ENCODE measurements around the gene C1GALT1C1. TPM values are rescaled to one million over a fixed set of nuclear protein-coding genes. Genes with fewer than 3 reads are reported as not detected.

The C1GALT1C1 gene
- polyA plus RNA-seq, 1 of the 3 experiments (the other 2 are of a cell fraction), result 26.9 TPM

- Histone ChIP-seq H3K79me2 (ENCODE audit: insufficient read depth) (no peaks in the 10 kb centered on the region), H3K27me3 (ENCODE audit: insufficient read depth) (no peaks in the 10 kb centered on the region), H3K9me2 (no peaks in the 10 kb centered on the region), H3K36me3 (replicated peaks in 1 of 2; ENCODE audit: control insufficient read depth in 1 of 2, insufficient read depth in 2 of 2, low read length in 1 of 2) (no peaks in the 10 kb centered on the region), H2AFZ (ENCODE audit: low read depth) (no peak overlapping the region), H4K20me1 (ENCODE audit: insufficient read depth) (no peaks in the 10 kb centered on the region), H3K27ac (ENCODE audit: low read depth in 2 of 2, low read length in 1 of 2) (no peak overlapping the region), H3F3A (replicated peaks; ENCODE audit: insufficient read depth) (no peaks in the 10 kb centered on the region), H3K4me3 (ENCODE audit: low read depth in 2 of 2, low read length in 1 of 2) (no peak overlapping the region), H3K4me2 (no peak overlapping the region), H3K9me3 (no peaks in the 10 kb centered on the region), H3K9ac (no peak overlapping the region), H3K4me1 (ENCODE audit: control insufficient read depth in 1 of 2, insufficient read depth in 2 of 2, low read depth in 1 of 2, low read length in 1 of 2) (no peaks in the 10 kb centered on the region)
- no peak for DNase-seq
- WGBS (ENCODE audit: low lambda C conversion rate), result 63% methylated on average over 5 of the region's 5 CpGs
- ChIA-PET CTCF (interaction anchor here (1.1 to 2.5 kb wide), 6 partner anchors 9 to 177 kb away, joined by 3 to 15 read pairs (median 5); no protein-coding TSS in a partner anchor), POLR2A (interaction anchor here (0.7 kb wide), 1 partner anchor 101 kb away, joined by 3 read pairs; no protein-coding TSS in a partner anchor)
- TF ChIP-seq CHD2 (IDR thresholded peaks at IDR 0.05; ENCODE audit: low read length, partially characterized antibody), result no peak
- no peak for TF ChIP-seq TAF1 (IDR thresholded peaks at IDR 0.05; ENCODE audit: borderline replicate concordance, low read depth, low read length)
- no peak for TF ChIP-seq YY1 (IDR thresholded peaks at IDR 0.05; ENCODE audit: low read depth)
- TF ChIP-seq MXI1 (IDR thresholded peaks at IDR 0.05; ENCODE audit: low read depth, low read length), result no peak
- TF ChIP-seq, protein P1, sequence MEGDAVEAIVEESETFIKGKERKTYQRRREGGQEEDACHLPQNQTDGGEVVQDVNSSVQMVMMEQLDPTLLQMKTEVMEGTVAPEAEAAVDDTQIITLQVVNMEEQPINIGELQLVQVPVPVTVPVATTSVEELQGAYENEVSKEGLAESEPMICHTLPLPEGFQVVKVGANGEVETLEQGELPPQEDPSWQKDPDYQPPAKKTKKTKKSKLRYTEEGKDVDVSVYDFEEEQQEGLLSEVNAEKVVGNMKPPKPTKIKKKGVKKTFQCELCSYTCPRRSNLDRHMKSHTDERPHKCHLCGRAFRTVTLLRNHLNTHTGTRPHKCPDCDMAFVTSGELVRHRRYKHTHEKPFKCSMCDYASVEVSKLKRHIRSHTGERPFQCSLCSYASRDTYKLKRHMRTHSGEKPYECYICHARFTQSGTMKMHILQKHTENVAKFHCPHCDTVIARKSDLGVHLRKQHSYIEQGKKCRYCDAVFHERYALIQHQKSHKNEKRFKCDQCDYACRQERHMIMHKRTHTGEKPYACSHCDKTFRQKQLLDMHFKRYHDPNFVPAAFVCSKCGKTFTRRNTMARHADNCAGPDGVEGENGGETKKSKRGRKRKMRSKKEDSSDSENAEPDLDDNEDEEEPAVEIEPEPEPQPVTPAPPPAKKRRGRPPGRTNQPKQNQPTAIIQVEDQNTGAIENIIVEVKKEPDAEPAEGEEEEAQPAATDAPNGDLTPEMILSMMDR (IDR thresholded peaks at IDR 0.05), result no peak
- TF ChIP-seq GATA2 (CRISPR knock-in tag; IDR thresholded peaks at IDR 0.05), result no peak
- TF ChIP-seq RFX5 (IDR thresholded peaks at IDR 0.05; ENCODE audit: low read length), result no peak
- no peak for TF ChIP-seq RAD21 (IDR thresholded peaks at IDR 0.05; ENCODE audit: low read length)
- no peak for TF ChIP-seq EZH2phosphoT487 (IDR thresholded peaks at IDR 0.05; ENCODE audit: borderline replicate concordance, low read depth)
- no peak for TF ChIP-seq SIN3A (IDR thresholded peaks at IDR 0.05; ENCODE audit: borderline replicate concordance, low read depth, low read length)
- TF ChIP-seq, protein P2, sequence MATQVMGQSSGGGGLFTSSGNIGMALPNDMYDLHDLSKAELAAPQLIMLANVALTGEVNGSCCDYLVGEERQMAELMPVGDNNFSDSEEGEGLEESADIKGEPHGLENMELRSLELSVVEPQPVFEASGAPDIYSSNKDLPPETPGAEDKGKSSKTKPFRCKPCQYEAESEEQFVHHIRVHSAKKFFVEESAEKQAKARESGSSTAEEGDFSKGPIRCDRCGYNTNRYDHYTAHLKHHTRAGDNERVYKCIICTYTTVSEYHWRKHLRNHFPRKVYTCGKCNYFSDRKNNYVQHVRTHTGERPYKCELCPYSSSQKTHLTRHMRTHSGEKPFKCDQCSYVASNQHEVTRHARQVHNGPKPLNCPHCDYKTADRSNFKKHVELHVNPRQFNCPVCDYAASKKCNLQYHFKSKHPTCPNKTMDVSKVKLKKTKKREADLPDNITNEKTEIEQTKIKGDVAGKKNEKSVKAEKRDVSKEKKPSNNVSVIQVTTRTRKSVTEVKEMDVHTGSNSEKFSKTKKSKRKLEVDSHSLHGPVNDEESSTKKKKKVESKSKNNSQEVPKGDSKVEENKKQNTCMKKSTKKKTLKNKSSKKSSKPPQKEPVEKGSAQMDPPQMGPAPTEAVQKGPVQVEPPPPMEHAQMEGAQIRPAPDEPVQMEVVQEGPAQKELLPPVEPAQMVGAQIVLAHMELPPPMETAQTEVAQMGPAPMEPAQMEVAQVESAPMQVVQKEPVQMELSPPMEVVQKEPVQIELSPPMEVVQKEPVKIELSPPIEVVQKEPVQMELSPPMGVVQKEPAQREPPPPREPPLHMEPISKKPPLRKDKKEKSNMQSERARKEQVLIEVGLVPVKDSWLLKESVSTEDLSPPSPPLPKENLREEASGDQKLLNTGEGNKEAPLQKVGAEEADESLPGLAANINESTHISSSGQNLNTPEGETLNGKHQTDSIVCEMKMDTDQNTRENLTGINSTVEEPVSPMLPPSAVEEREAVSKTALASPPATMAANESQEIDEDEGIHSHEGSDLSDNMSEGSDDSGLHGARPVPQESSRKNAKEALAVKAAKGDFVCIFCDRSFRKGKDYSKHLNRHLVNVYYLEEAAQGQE (IDR thresholded peaks at IDR 0.05; ENCODE audit: low read depth, low read length), result no peak
- TF ChIP-seq NRF1 (IDR thresholded peaks at IDR 0.05; ENCODE audit: low read depth, low read length), result no peak
- TF ChIP-seq GABPA (IDR thresholded peaks at IDR 0.05; ENCODE audit: low read depth), result no peak
- TF ChIP-seq FOXM1 (IDR thresholded peaks at IDR 0.05; ENCODE audit: low read depth), result no peak
- no peak for TF ChIP-seq RCOR1 (IDR thresholded peaks at IDR 0.05; ENCODE audit: low read length)
- TF ChIP-seq TCF12 (IDR thresholded peaks at IDR 0.05), result no peak
- TF ChIP-seq ELF1 (IDR thresholded peaks at IDR 0.05), result no peak
- TF ChIP-seq IRF3 (IDR thresholded peaks at IDR 0.05; ENCODE audit: low read depth, low read length), result no peak
Observed at GRCh38 chrX:120662662-120663061, 32.8 kb upstream of the C1GALT1C1 start.
